KOPT-K1 (cell line): Measurements from ENCODE around the gene CXCR4.
A peak's percentile ranks its signal among the peaks of the same experiment; 100 is the strongest.

Source experiments
- H3K27ac ChIP-seq: fragments of 200-600 bp; sonication (generic); 2 replicates; pipeline ENCODE4 v1.5.1; 2016; ENCODE audit warnings: antibody characterized with exemption, mild to moderate bottlenecking, low read depth, low read length; ENCODE audit not compliant: poor library complexity, severe bottlenecking
- H3K36me3 ChIP-seq: fragments of 200-600 bp; sonication (generic); 2 replicates; pipeline ENCODE4 v1.5.1; 2017; ENCODE audit warnings: antibody characterized with exemption, mild to moderate bottlenecking, low read length, moderate library complexity; ENCODE audit not compliant: insufficient read depth
- H3K9me3 ChIP-seq: fragments of 200-600 bp; sonication (generic); 2 replicates; pipeline ENCODE4 v1.5.1; 2017; ENCODE audit warnings: antibody characterized with exemption, low read length, mild to moderate bottlenecking; ENCODE audit not compliant: insufficient read depth, poor library complexity, severe bottlenecking

The CXCR4 gene

GRCh38 chr2:136126021-136126420, 8.1 kb upstream of the CXCR4 start:
- peak overlapping the region; percentile 67 for H3K27ac ChIP-seq
- no peaks in the 10 kb centered on the region for H3K36me3 ChIP-seq
- H3K9me3 ChIP-seq: no peaks in the 10 kb centered on the region

- H3K36me3 ChIP-seq: no peaks in the 10 kb centered on the region
- peak overlapping the region; percentile 67 for H3K27ac ChIP-seq
- no peaks in the 10 kb centered on the region for H3K9me3 ChIP-seq
Measured at GRCh38 chr2:136125236-136125635, 7.3 kb upstream of the CXCR4 start.

GRCh38 chr2:136124805-136125204, 6.9 kb upstream of the CXCR4 start:
- H3K27ac ChIP-seq: peak overlapping the region; percentile 67
- no peaks in the 10 kb centered on the region for H3K9me3 ChIP-seq
- no peaks in the 10 kb centered on the region for H3K36me3 ChIP-seq

- peak overlapping the region; percentile 18 for H3K27ac ChIP-seq
- H3K36me3 ChIP-seq: no peaks in the 10 kb centered on the region
- no peaks in the 10 kb centered on the region for H3K9me3 ChIP-seq
Measured at GRCh38 chr2:136122661-136123060, 4.7 kb upstream of the CXCR4 start.

GRCh38 chr2:136121204-136121910, 3.4 kb upstream of the CXCR4 start:
- Histone ChIP-seq H3K27ac (peak overlapping the region; percentile 29), H3K36me3 (peaks cover 5% of the 10 kb centered on the region; the same call in 1 of the 2 replicates), H3K9me3 (no peaks in the 10 kb centered on the region)

- Histone ChIP-seq H3K27ac (peak overlapping the region; percentile 99), H3K36me3 (peaks cover 16% of the 10 kb centered on the region), H3K9me3 (no peaks in the 10 kb centered on the region)
Measured at GRCh38 chr2:136119717-136120675, 2.0 kb upstream of the CXCR4 start.

- Histone ChIP-seq H3K27ac (peak overlapping the region; percentile 99), H3K9me3 (no peaks in the 10 kb centered on the region), H3K36me3 (peaks cover 26% of the 10 kb centered on the region)
Measured at GRCh38 chr2:136118819-136119716, 1.1 kb upstream of the CXCR4 start.

GRCh38 chr2:136117391-136117841, 533 bp downstream of the CXCR4 start:
- Histone ChIP-seq H3K9me3 (no peaks in the 10 kb centered on the region), H3K36me3 (peaks cover 42% of the 10 kb centered on the region), H3K27ac (peak overlapping the region; percentile 99)

- Histone ChIP-seq H3K9me3 (no peaks in the 10 kb centered on the region), H3K27ac (peak overlapping the region; percentile 99), H3K36me3 (peaks cover 45% of the 10 kb centered on the region)
Measured at GRCh38 chr2:136116813-136117390, 1.0 kb downstream of the CXCR4 start.

- peak overlapping the region; percentile 99 for H3K27ac ChIP-seq
- peaks cover 45% of the 10 kb centered on the region for H3K36me3 ChIP-seq
- no peaks in the 10 kb centered on the region for H3K9me3 ChIP-seq
Measured at GRCh38 chr2:136116151-136116812, 1.7 kb downstream of the CXCR4 start.

- H3K36me3 ChIP-seq: peaks cover 45% of the 10 kb centered on the region
- H3K27ac ChIP-seq: peak overlapping the region; percentile 99
- no peaks in the 10 kb centered on the region for H3K9me3 ChIP-seq
Measured at GRCh38 chr2:136115183-136115761, 2.7 kb downstream of the CXCR4 start.

GRCh38 chr2:136114382-136114781, 3.6 kb downstream of the CXCR4 start:
- H3K36me3 ChIP-seq: peaks cover 45% of the 10 kb centered on the region
- no peaks in the 10 kb centered on the region for H3K9me3 ChIP-seq
- no peak overlapping the region for H3K27ac ChIP-seq

GRCh38 chr2:136113209-136113971, 4.6 kb downstream of the CXCR4 start:
- no peaks in the 10 kb centered on the region for H3K9me3 ChIP-seq
- H3K27ac ChIP-seq: no peak overlapping the region
- H3K36me3 ChIP-seq: peaks cover 45% of the 10 kb centered on the region
